GM12891 (cell line): ENCODE measurements around the gene SZT2.

Source experiments
- POLR2A ChIP-seq: IDR thresholded peaks from 2 replicates; pipeline ENCODE4 v1.6.1; 2011; ENCODE audit warnings: low read depth, low read length, control low read depth
- POLR2AphosphoS5 ChIP-seq: IDR thresholded peaks from 2 replicates; pipeline ENCODE4 v1.6.1; 2011; ENCODE audit warnings: low read depth, low read length, control low read depth

- TF ChIP-seq POLR2AphosphoS5 = no peak
- TF ChIP-seq POLR2A = no peak
Measured at GRCh38 chr1:43415901-43416300, 26.2 kb downstream of the SZT2 start.
